Measurements from ENCODE around the gene KRT9. TPM values are rescaled to one million over a fixed set of nuclear protein-coding genes. Genes with fewer than 3 reads are reported as not detected.

The KRT9 gene
- total RNA-seq, 6 experiments from 2014 or later: not detected

- 77% methylated on average over 3 of the region's 12 CpGs for WGBS (ENCODE audit: insufficient coverage, low coverage, low lambda C conversion rate, missing lambda C conversion rate)
- Histone ChIP-seq H3K27me3 (peaks cover 0 to 5% of the 10 kb centered on the region in 2 donors), H3K4me1 (no peaks in the 10 kb centered on the region)
Measured at GRCh38 chr17:41522301-41523224, 49.3 kb downstream of the KRT9 start.

GRCh38 chr17:41521574-41522261 lies 50.1 kb downstream of the KRT9 start:
- intact Hi-C loops (cut with DNase I): no loop called here
- Histone ChIP-seq H3K4me3 (no peak overlapping the region), H3K27me3 (no peaks in the 10 kb centered on the region)

More at GRCh38 chr17:41522301-41523224, 49.3 kb downstream of the KRT9 start:
- Histone ChIP-seq H3K9me3 (no peaks in the 10 kb centered on the region), H3K4me3 (no peak overlapping the region), H3K36me3 (no peaks in the 10 kb centered on the region), H3K27ac (no peak overlapping the region)
- DNase-seq: no peak
- ATAC-seq: no peak
- TF ChIP-seq CTCF (IDR thresholded peaks at IDR 0.05): no peak
- intact Hi-C loops (cut with DNase I): no loop called here

GRCh38 chr17:41520821-41521521 lies 50.9 kb downstream of the KRT9 start:
- H3K36me3 ChIP-seq: no peaks in the 10 kb centered on the region
- intact Hi-C loops (cut with DNase I): no loop called here
- no peaks in the 10 kb centered on the region for H3K27me3 ChIP-seq
- no peaks in the 10 kb centered on the region for H3K9me3 ChIP-seq
- no peaks in the 10 kb centered on the region for H3K4me1 ChIP-seq
- no peak for ATAC-seq
- H3K4me3 ChIP-seq: no peak overlapping the region
- DNase-seq: no peak
- H3K27ac ChIP-seq: no peak overlapping the region
- TF ChIP-seq CTCF (IDR thresholded peaks at IDR 0.05) (no peak), POLR2A (IDR thresholded peaks at IDR 0.05) (no peak)
- 35% methylated on average over 4 of the region's 10 CpGs for WGBS (ENCODE audit: insufficient coverage, low coverage, low lambda C conversion rate, missing lambda C conversion rate)

More at GRCh38 chr17:41521574-41522261, 50.1 kb downstream of the KRT9 start:
- ATAC-seq: peak in 3 of 4 donors; percentile 12 to 27 (median 26)
- Histone ChIP-seq H3K27ac (no peak overlapping the region), H3K36me3 (no peaks in the 10 kb centered on the region), H3K9me3 (no peaks in the 10 kb centered on the region), H3K4me1 (no peaks in the 10 kb centered on the region)
- no peak for DNase-seq
- TF ChIP-seq CTCF (IDR thresholded peaks at IDR 0.05) (no peak), POLR2A (IDR thresholded peaks at IDR 0.05) (no peak)
- 0% methylated on average over 1 of the region's 6 CpGs for WGBS (ENCODE audit: insufficient coverage, low coverage, low lambda C conversion rate, missing lambda C conversion rate)

- no peaks in the 10 kb centered on the region for H3K27me3 ChIP-seq
- H3K4me1 ChIP-seq: no peaks in the 10 kb centered on the region
- H3K9me3 ChIP-seq: no peaks in the 10 kb centered on the region
- intact Hi-C loops (cut with DNase I): no loop called here
- 3% methylated on average over 3 of the region's 11 CpGs for WGBS (ENCODE audit: insufficient coverage, low coverage, low lambda C conversion rate, missing lambda C conversion rate)
- no peaks in the 10 kb centered on the region for H3K36me3 ChIP-seq
- DNase-seq: no peak
- H3K4me3 ChIP-seq: no peak overlapping the region
- H3K27ac ChIP-seq: no peak overlapping the region
- no peak for TF ChIP-seq CTCF (IDR thresholded peaks at IDR 0.05)
- no peak for TF ChIP-seq POLR2A (IDR thresholded peaks at IDR 0.05)
- ATAC-seq: no peak
Measured at GRCh38 chr17:41519501-41520224, 52.2 kb downstream of the KRT9 start.

Measured in right lobe of liver (tissue), 6 donors.